H1 (cell line): Measurements from ENCODE around the gene FGF6. TPM values are rescaled to one million over a fixed set of nuclear protein-coding genes. Genes with fewer than 3 reads are reported as not detected.

Source experiments
- CTCF ChIA-PET: fragments of 300-600 bp; sonication (Branson Sonifier 250); formaldehyde crosslinking; loops from one replicate; lab custom pipeline; 2021; ENCODE audit not compliant: partially characterized antibody; lab: Charles Lee
- POLR2A ChIA-PET: fragments of 300-600 bp; sonication (Branson Sonifier 250); formaldehyde crosslinking; loops from one replicate; lab custom pipeline; 2021; ENCODE audit warnings: inconsistent platforms; ENCODE audit not compliant: partially characterized antibody; lab: Charles Lee
- DNase-seq, 2 experiments: peaks; one replicate each; pipeline versions ENCODE4 v3.0.0 to v3.0.0-alpha.2; 2010 to 2022; ENCODE audit warnings: low spot score in 2 of 2, low read depth in 1 of 2, mixed read lengths in 1 of 2
- FAIRE-seq: peaks from 2 replicates; lab custom pipeline; 2011; peaks lifted over from hg19 to GRCh38; lab: Jason Lieb, UNC
- H2AFZ ChIP-seq: 2 replicates; pipeline ENCODE4 v1.8.1; 2012; ENCODE audit warnings: low read length, inconsistent platforms
- H2AK5ac ChIP-seq: 2 replicates; pipeline ENCODE4 v1.6.1; 2013; ENCODE audit warnings: low read depth, low read length
- H2BK120ac ChIP-seq: replicated peaks from 2 replicates; pipeline ENCODE3; 2013; ENCODE audit warnings: low read depth, low read length, inconsistent platforms
- H2BK12ac ChIP-seq: 2 replicates; pipeline ENCODE4 v1.6.1; 2013; ENCODE audit warnings: low read depth, low read length
- H2BK15ac ChIP-seq: 2 replicates; pipeline ENCODE4 v1.6.1; 2013; ENCODE audit warnings: low read length
- H2BK20ac ChIP-seq: 2 replicates; pipeline ENCODE4 v1.6.1; 2013; ENCODE audit warnings: low read length
- H2BK5ac ChIP-seq: 2 replicates; pipeline ENCODE4 v1.6.1; 2013; ENCODE audit warnings: low read depth, low read length
- H3K14ac ChIP-seq: 2 replicates; pipeline ENCODE4 v1.6.1; 2013; ENCODE audit warnings: inconsistent platforms; ENCODE audit not compliant: insufficient read length
- H3K18ac ChIP-seq: 2 replicates; pipeline ENCODE4 v1.6.1; 2013; ENCODE audit warnings: low read length; ENCODE audit errors: extremely low read depth
- H3K23ac ChIP-seq: 2 replicates; pipeline ENCODE4 v1.6.1; 2013; ENCODE audit warnings: inconsistent platforms; ENCODE audit not compliant: insufficient read length
- H3K23me2 ChIP-seq: 2 replicates; pipeline ENCODE4 v1.6.1; 2013; ENCODE audit warnings: low read depth, low read length
- H3K27ac ChIP-seq: 2 replicates; pipeline ENCODE4 v1.6.1; 2011; ENCODE audit warnings: low read depth, low read length, inconsistent platforms
- H3K27me3 ChIP-seq, 4 experiments: replicated peaks in 1 of 4; 1 replicate in 1 of 4; 2 replicates in 3 of 4; pipeline versions ENCODE4 v1.6.1 to v1.8.1; 2011 to 2013; ENCODE audit warnings: low read length in 3 of 4, mild to moderate bottlenecking in 3 of 4, inconsistent platforms in 2 of 4, mixed read lengths in 2 of 4, moderate library complexity in 1 of 4; ENCODE audit not compliant: control insufficient read depth in 3 of 4, insufficient read depth in 3 of 4; ENCODE audit errors: extremely low read depth in 1 of 4
- H3K36me3 ChIP-seq, 4 experiments: 2 replicates each; pipeline versions ENCODE4 v1.6.1 to v1.8.1; 2011 to 2013; ENCODE audit warnings: mild to moderate bottlenecking in 4 of 4, low read length in 3 of 4, moderate library complexity in 2 of 4, control low read depth in 1 of 4, inconsistent platforms in 1 of 4; ENCODE audit not compliant: insufficient read depth in 4 of 4, control insufficient read depth in 2 of 4
- H3K4ac ChIP-seq: replicated peaks from 2 replicates; pipeline ENCODE3; 2013; ENCODE audit warnings: low read length, low read depth, mixed read lengths, inconsistent platforms; ENCODE audit not compliant: insufficient read length
- H3K4me1 ChIP-seq, 4 experiments: replicated peaks in 1 of 4; 1 replicate in 1 of 4; 2 replicates in 3 of 4; pipeline versions ENCODE4 v1.6.1 to v1.8.1; 2011 to 2013; ENCODE audit warnings: low read length in 3 of 4, inconsistent platforms in 2 of 4, mixed read lengths in 1 of 4; ENCODE audit not compliant: insufficient read depth in 4 of 4, control insufficient read depth in 3 of 4
- H3K4me2 ChIP-seq, 2 experiments: 2 replicates each; pipeline versions ENCODE4 v1.6.1 to v1.8.1; 2011 to 2013; ENCODE audit warnings: low read depth in 2 of 2, low read length in 2 of 2, control low read depth in 1 of 2, inconsistent platforms in 1 of 2, mild to moderate bottlenecking in 1 of 2; ENCODE audit not compliant: insufficient read depth in 1 of 2
- H3K4me3 ChIP-seq, 4 experiments: fragments of 200-600, 300-600 bp in 1 of 4; sonication (generic), shearing (Covaris generic), sonication (Bioruptor Twin) in 1 of 4; 2 replicates each; pipeline versions ENCODE4 v1.5.1 to v1.8.1; 2011 to 2016; ENCODE audit warnings: low read length in 4 of 4, low read depth in 3 of 4, control low read depth in 2 of 4, inconsistent platforms in 2 of 4, mild to moderate bottlenecking in 2 of 4, mixed read lengths in 1 of 4, moderate library complexity in 1 of 4; ENCODE audit not compliant: insufficient read depth in 2 of 4; ENCODE audit errors: extremely low read depth in 1 of 4
- H3K56ac ChIP-seq: replicated peaks from 2 replicates; pipeline ENCODE3; 2013; ENCODE audit warnings: low read depth, mild to moderate bottlenecking, mixed read lengths, low read length, inconsistent platforms; ENCODE audit not compliant: insufficient read length
- H3K79me1 ChIP-seq: 2 replicates; pipeline ENCODE4 v1.6.1; 2013; ENCODE audit warnings: low read depth, low read length, control low read depth
- H3K79me2 ChIP-seq, 2 experiments: 2 replicates each; pipeline versions ENCODE4 v1.6.1 to v1.8.1; 2012 to 2013; ENCODE audit warnings: low read length in 2 of 2, mild to moderate bottlenecking in 2 of 2, inconsistent platforms in 1 of 2; ENCODE audit not compliant: insufficient read depth in 2 of 2, control insufficient read depth in 1 of 2
- H3K9ac ChIP-seq, 4 experiments: replicated peaks in 1 of 4; 1 replicate in 1 of 4; 2 replicates in 3 of 4; pipeline versions ENCODE4 v1.6.1 to v1.8.1; 2011 to 2013; ENCODE audit warnings: low read depth in 3 of 4, low read length in 3 of 4, control low read depth in 2 of 4, mild to moderate bottlenecking in 2 of 4, moderate library complexity in 2 of 4, inconsistent platforms in 1 of 4; ENCODE audit errors: extremely low read depth in 1 of 4
- H3K9me3 ChIP-seq, 2 experiments: 2 replicates each; pipeline versions ENCODE4 v1.6.1 to v1.8.1; 2012 to 2013; ENCODE audit warnings: mild to moderate bottlenecking in 2 of 2, moderate library complexity in 2 of 2, control low read depth in 1 of 2, inconsistent platforms in 1 of 2, low read depth in 1 of 2, low read length in 1 of 2, mixed read lengths in 1 of 2; ENCODE audit not compliant: insufficient read depth in 2 of 2
- H4K20me1 ChIP-seq, 2 experiments: replicated peaks in 1 of 2; 2 replicates each; pipeline versions ENCODE3 to v1.8.1; 2011 to 2013; ENCODE audit warnings: inconsistent platforms in 2 of 2, low read length in 2 of 2, mild to moderate bottlenecking in 1 of 2; ENCODE audit not compliant: insufficient read depth in 2 of 2, control insufficient read depth in 1 of 2
- H4K5ac ChIP-seq: 2 replicates; pipeline ENCODE4 v1.6.1; 2013; ENCODE audit warnings: low read length, low read depth, mixed read lengths, inconsistent platforms; ENCODE audit not compliant: insufficient read length
- H4K8ac ChIP-seq: 2 replicates; pipeline ENCODE4 v1.8.0; 2013; ENCODE audit warnings: mild to moderate bottlenecking, moderate library complexity, low read length, inconsistent platforms; ENCODE audit not compliant: insufficient read depth; ENCODE audit errors: extremely low read depth
- H4K91ac ChIP-seq: replicated peaks from 2 replicates; pipeline ENCODE3; 2013; ENCODE audit warnings: low read length, mixed read lengths, inconsistent platforms; ENCODE audit not compliant: insufficient read length
- ASH2L ChIP-seq: fragments of 200-600, 300-600 bp; sonication (generic); IDR thresholded peaks from one replicate; pipeline ENCODE4 v1.7.1; 2017; ENCODE audit warnings: low read length
- CBX5 ChIP-seq: fragments of 300-800, 300-1000 bp; sonication (generic); IDR thresholded peaks from 2 replicates; pipeline ENCODE4 v1.7.1; 2016; ENCODE audit warnings: antibody characterized with exemption, low read length, low read depth
- EZH2 ChIP-seq: fragments of 200-600 bp; sonication (generic); IDR thresholded peaks from 2 replicates; pipeline ENCODE4 v1.7.1; 2012; ENCODE audit warnings: low read depth, mild to moderate bottlenecking, moderate library complexity, low read length, inconsistent platforms; ENCODE audit not compliant: severe bottlenecking
- GABPA ChIP-seq: IDR thresholded peaks from 2 replicates; pipeline ENCODE4 v1.6.1; 2011; ENCODE audit warnings: mild to moderate bottlenecking, low read length, moderate library complexity, borderline replicate concordance; ENCODE audit not compliant: insufficient read depth
- GTF2F1 ChIP-seq: IDR thresholded peaks from 2 replicates; pipeline ENCODE4 v1.6.1; 2012; ENCODE audit warnings: low read depth, low read length, improper control_type of control experiment, borderline replicate concordance
- KDM1A ChIP-seq: fragments of 200-600, 300-600 bp; sonication (generic); IDR thresholded peaks from 2 replicates; pipeline ENCODE4 v1.7.1; 2016; ENCODE audit warnings: mild to moderate bottlenecking, low read length, borderline replicate concordance
- NRF1 ChIP-seq: IDR thresholded peaks from 2 replicates; pipeline ENCODE4 v1.6.1; 2011; ENCODE audit warnings: mild to moderate bottlenecking, low read depth, low read length, improper control_type of control experiment
- POLR2A ChIP-seq, 2 experiments: IDR thresholded peaks; 1 replicate in 1 of 2; 2 replicates in 1 of 2; pipeline ENCODE4 v1.6.1; 2011; ENCODE audit warnings: low read depth in 2 of 2, low read length in 2 of 2, mild to moderate bottlenecking in 2 of 2; ENCODE audit errors: control extremely low read depth in 1 of 2
- RAD21 ChIP-seq, 2 experiments: IDR thresholded peaks in 1 of 2; conservative IDR thresholded peaks in 1 of 2; 2 replicates each; pipeline ENCODE4 v1.6.1; 2011; ENCODE audit warnings: low read depth in 2 of 2, low read length in 2 of 2, improper control_type of control experiment in 1 of 2, inconsistent platforms in 1 of 2, mild to moderate bottlenecking in 1 of 2, moderate library complexity in 1 of 2
- SIRT6 ChIP-seq: IDR thresholded peaks from one replicate; pipeline ENCODE4 v1.7.1; 2012; ENCODE audit warnings: low read length, inconsistent platforms
- SP1 ChIP-seq: IDR thresholded peaks from 2 replicates; pipeline ENCODE4 v1.6.1; 2011; ENCODE audit warnings: low read depth, low read length
- SP4 ChIP-seq: IDR thresholded peaks from 2 replicates; pipeline ENCODE4 v1.6.1; 2012; ENCODE audit warnings: low read length, inconsistent platforms
- TAF1 ChIP-seq: IDR thresholded peaks from 2 replicates; pipeline ENCODE4 v1.6.1; 2011; ENCODE audit warnings: mild to moderate bottlenecking, low read depth, low read length
- TAF7 ChIP-seq: optimal IDR thresholded peaks from 2 replicates; pipeline ENCODE3; 2011; ENCODE audit warnings: low read depth, mild to moderate bottlenecking, inconsistent platforms, low read length, moderate library complexity, borderline replicate concordance
- WGBS, 2 experiments: shearing (Covaris generic) in 1 of 2; methylation state at CpG; one replicate each; pipeline versions ENCODE4 v1.1.6 to v1.1.7; 2013 to 2015; ENCODE audit warnings: low lambda C conversion rate in 2 of 2, mixed read lengths in 2 of 2, inconsistent platforms in 1 of 2, low coverage in 1 of 2, missing lambda C conversion rate in 1 of 2; ENCODE audit not compliant: insufficient replicate concordance in 2 of 2, insufficient coverage in 1 of 2, insufficient read length in 1 of 2; ENCODE audit errors: extremely low coverage in 1 of 2, missing lambda C conversion rate in 1 of 2; 5-methylcytosine and 5-hydroxymethylcytosine counted together
- polyA plus RNA-seq, 7 experiments: library from polyadenylated mRNA; depleted of rRNA in 3 of 7; stranded (reverse) in 5 of 7; unstranded in 2 of 7; fragments of >200 nt in 5 of 7; fragments of 200-250 nt in 2 of 7; gene quantifications; 1 replicate in 5 of 7; 2 replicates in 1 of 7; 4 replicates in 1 of 7; pipeline versions ENCODE4 v1.2.1 to v1.2.3, GENCODE V29; 2011 to 2013; ENCODE audit warnings: missing spikeins in 2 of 7, mixed read lengths in 2 of 7
- total RNA-seq: library from RNA; stranded (reverse); fragmentation: NEBNext Ultra II Directional; extraction: Animal tissue kit (Norgen Biotek cat#: 25700); gene quantifications from 2 replicates; pipeline ENCODE4 v1.2.1, GENCODE V29; 2021

The FGF6 gene
- total and polyA plus RNA-seq, 2 of the 8 experiments (the other 6 are each of a cell fraction or from before 2014, with no cell fraction given), result not detected

DNA sequence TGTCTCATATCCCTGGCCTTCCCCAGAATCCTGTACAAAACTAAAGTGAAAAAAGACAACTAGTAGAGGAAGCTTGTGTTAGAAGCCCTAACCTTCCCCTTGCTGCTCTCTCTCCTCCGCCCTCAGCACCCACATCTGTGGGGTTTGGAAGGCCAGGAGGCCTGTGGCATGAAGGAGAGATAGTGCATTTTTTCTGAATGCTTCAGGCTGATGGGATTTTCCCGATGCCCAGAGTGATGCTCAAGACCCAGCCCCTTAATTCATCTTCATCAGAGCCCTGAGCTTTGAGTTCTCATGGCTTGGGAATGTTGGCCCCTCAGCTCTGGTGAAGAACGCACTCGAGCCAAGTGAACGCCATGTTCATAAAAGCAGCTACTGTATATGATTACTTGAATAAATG is 5.9 kb downstream of the FGF6 start:
- H3K9ac ChIP-seq, result no peak overlapping the region
- H2AFZ ChIP-seq, result no peak overlapping the region; the same call in 1 of the 2 replicates
- H2BK120ac ChIP-seq, result peak overlapping the region; percentile 18
- POLR2A ChIA-PET, result interaction anchor here (2.9 kb wide), 1 partner anchor 11 kb away, joined by 19 read pairs; no protein-coding TSS in a partner anchor
- no peaks in the 10 kb centered on the region for H3K9me3 ChIP-seq
- H3K4me2 ChIP-seq, result no peak overlapping the region; a peak in 1 of 4 replicates
- CTCF ChIA-PET, result interaction anchor here (0.8 to 4.2 kb wide), 5 partner anchors 8 to 48 kb away, joined by 3 to 24 read pairs (median 4); no protein-coding TSS in a partner anchor
- no peaks in the 10 kb centered on the region for H3K79me2 ChIP-seq
- H3K23me2 ChIP-seq, result peaks cover 4% of the 10 kb centered on the region; the same call in 1 of the 2 replicates
- H4K20me1 ChIP-seq, result no peaks in the 10 kb centered on the region
- no peak overlapping the region for H2BK15ac ChIP-seq
- H3K4ac ChIP-seq, result peak overlapping the region; percentile 76
- H2BK5ac ChIP-seq, result peak overlapping the region; percentile 67; the same call in 1 of the 2 replicates
- H3K27me3 ChIP-seq, result no peaks in the 10 kb centered on the region
- no peak for DNase-seq
- no peak overlapping the region for H3K4me3 ChIP-seq
- H3K23ac ChIP-seq, result no peak overlapping the region
- no peak overlapping the region for H3K18ac ChIP-seq
- H3K4me1 ChIP-seq, result peaks cover 12 to 24% (median 18%) of the 10 kb centered on the region in 4 experiments
- peak overlapping the region; percentile 44; the same call in 1 of the 2 replicates for H2BK20ac ChIP-seq
- no peak overlapping the region for H3K27ac ChIP-seq
- no peak overlapping the region for H4K8ac ChIP-seq
- WGBS, 2 experiments, result 69% methylated on average over 5 of the region's 5 CpGs; no CpG with 5 or more reads in 1 of the 2 experiments
- H4K91ac ChIP-seq, result peak overlapping the region; percentile 86
- no peak overlapping the region for H3K56ac ChIP-seq
- no peak overlapping the region; the same call in 1 of the 2 replicates for H2AK5ac ChIP-seq
- no peak overlapping the region for H4K5ac ChIP-seq
- H3K36me3 ChIP-seq, result no peaks in the 10 kb centered on the region
- FAIRE-seq, result no peak
- H3K14ac ChIP-seq, result no peak overlapping the region
- peak overlapping the region; percentile 3 for H2BK12ac ChIP-seq
- H3K79me1 ChIP-seq, result no peaks in the 10 kb centered on the region
- TF ChIP-seq KDM1A (no peak), POLR2A (IDR thresholded peaks at IDR 0.05; ENCODE audit: control extremely low read depth in 1 of 2, low read depth in 2 of 2, low read length in 2 of 2) (no peak), CBX5 (no peak), TAF1 (no peak), NRF1 (no peak), EZH2 (no peak), RAD21 (IDR thresholded peaks at IDR 0.05 in 1 of 2, conservative IDR thresholded peaks at IDR 0.05 in 1 of 2; ENCODE audit: low read depth in 2 of 2, low read length in 2 of 2) (no peak), TAF7 (no peak), GTF2F1 (no peak), ASH2L (no peak), SP1 (no peak), GABPA (no peak), SIRT6 (no peak), SP4 (no peak)
